K562 (cell line): ENCODE measurements around the gene SLC4A1. TPM values are rescaled to one million over a fixed set of nuclear protein-coding genes. Genes with fewer than 3 reads are reported as not detected.

Experiments used
- AFF4 ChIP-seq: sonication (generic); formaldehyde crosslinking; IDR thresholded peaks from 2 replicates; pipeline ENCODE4 v1.8.0; 2023; ENCODE audit warnings: mild to moderate bottlenecking, missing genetic modification reagents
- CEBPB ChIP-seq: fragments of 450-650 bp; IDR thresholded peaks from 2 replicates; pipeline ENCODE4 v1.6.1; 2016; ENCODE audit warnings: missing genetic modification characterization, missing compliant biosample characterization
- CHCHD3 ChIP-seq: fragments of 250-450 bp; sonication (Bioruptor Pico); IDR thresholded peaks from 2 replicates; pipeline ENCODE4 v2.1.2; 2022; ENCODE audit warnings: mild to moderate bottlenecking
- CXXC5 ChIP-seq: fragments of 250-450 bp; sonication (Bioruptor Pico); IDR thresholded peaks from 2 replicates; pipeline ENCODE4 v1.8.0; 2022; ENCODE audit warnings: inconsistent platforms, mild to moderate bottlenecking, moderate library complexity
- DIDO1 ChIP-seq: fragments of 450-650 bp; IDR thresholded peaks from 2 replicates; pipeline ENCODE4 v1.6.1; 2016; ENCODE audit warnings: low read depth, missing biosample characterization, missing genetic modification characterization
- MLX ChIP-seq, 2 experiments: fragments of 450-650 bp in 1 of 2; sonication (generic) in 1 of 2; formaldehyde crosslinking; conservative IDR thresholded peaks; 2 replicates each; pipeline versions ENCODE4 v1.4.0 to v1.8.1; 2020 to 2022; ENCODE audit warnings: mild to moderate bottlenecking in 1 of 2, missing genetic modification reagents in 1 of 2
- MXI1 ChIP-seq: IDR thresholded peaks from 2 replicates; pipeline ENCODE4 v1.6.1; 2011; ENCODE audit warnings: low read depth, mild to moderate bottlenecking, improper control_type of control experiment, low read length
- NR0B1 ChIP-seq: fragments of 450-650 bp; IDR thresholded peaks from one replicate; pipeline ENCODE4 v1.6.1; 2018; ENCODE audit warnings: mild to moderate bottlenecking, moderate library complexity; ENCODE audit not compliant: partially characterized antibody
- PML ChIP-seq: IDR thresholded peaks from 2 replicates; pipeline ENCODE4 v1.6.1; 2012; ENCODE audit warnings: low read length, inconsistent platforms
- PPARD ChIP-seq: fragments of 250-450 bp; sonication (Bioruptor Pico); IDR thresholded peaks from 2 replicates; pipeline ENCODE4 v1.8.0; 2022; ENCODE audit warnings: inconsistent platforms, mild to moderate bottlenecking, moderate library complexity
- SOX6 ChIP-seq: fragments of 450-650 bp; IDR thresholded peaks from 2 replicates; pipeline ENCODE4 v1.6.1; 2014; ENCODE audit warnings: mild to moderate bottlenecking
- SUPT5H ChIP-seq: fragments of 450-650 bp; IDR thresholded peaks from 2 replicates; pipeline ENCODE4 v1.6.1; 2016
- TARDBP ChIP-seq: fragments of 450-650 bp; IDR thresholded peaks from 2 replicates; pipeline ENCODE4 v1.6.1; 2016
- TBL1XR1 ChIP-seq, 2 experiments: IDR thresholded peaks; 2 replicates each; pipeline ENCODE4 v1.6.1; 2012; ENCODE audit warnings: improper control_type of control experiment in 2 of 2, low read length in 2 of 2, mild to moderate bottlenecking in 1 of 2
- ZBTB11 ChIP-seq, 3 experiments: fragments of 200-800 bp in 1 of 3; fragments of 250-450 bp in 1 of 3; fragments of 450-650 bp in 1 of 3; sonication (Bioruptor Pico) in 1 of 3; sonication (Bioruptor generic) in 1 of 3; formaldehyde crosslinking in 1 of 3; IDR thresholded peaks; 2 replicates each; pipeline versions ENCODE4 v1.6.1 to v1.8.0; 2016 to 2022; ENCODE audit warnings: mild to moderate bottlenecking in 2 of 3, missing genetic modification characterization in 2 of 3, missing compliant biosample characterization in 1 of 3, moderate library complexity in 1 of 3
- ZBTB26 ChIP-seq: fragments of 450-650 bp; formaldehyde crosslinking; IDR thresholded peaks from 2 replicates; pipeline ENCODE4 v1.4.0; 2022; ENCODE audit warnings: missing genetic modification characterization
- ZC3H11A ChIP-seq: IDR thresholded peaks from 2 replicates; pipeline ENCODE4 v1.6.1; 2012; ENCODE audit warnings: low read depth, low read length, improper control_type of control experiment
- ZNF274 ChIP-seq: IDR thresholded peaks from 2 replicates; pipeline ENCODE4 v1.6.1; 2011; ENCODE audit warnings: low read depth, mild to moderate bottlenecking, low read length, moderate library complexity, borderline replicate concordance
- ZNF75A ChIP-seq: fragments of 450-650 bp; formaldehyde crosslinking; IDR thresholded peaks from 2 replicates; pipeline ENCODE4 v1.4.0; 2020; ENCODE audit warnings: mild to moderate bottlenecking
- polyA plus RNA-seq, 8 experiments: library from polyadenylated mRNA; depleted of rRNA in 4 of 8; stranded (reverse) in 5 of 8; unstranded in 3 of 8; fragments of >200 nt; fragmentation: Nextera tagmentation in 2 of 8; fragmentation: Illumina TruSeq in 1 of 8; extraction: Ambion mirVana in 2 of 8; extraction: Trizol in 1 of 8; gene quantifications; 2 replicates each; pipeline versions ENCODE4 v1.2.1 to v1.2.3, GENCODE V29; 2011 to 2014; ENCODE audit warnings: inconsistent platforms in 1 of 8, missing spikeins in 1 of 8
- total RNA-seq, 7 experiments: library from RNA; depleted of rRNA in 6 of 7; stranded (reverse); fragments of >200 nt in 6 of 7; fragmentation: Illumina TruSeq in 2 of 7; extraction: Trizol in 2 of 7; gene quantifications; 2 replicates each; pipeline versions ENCODE4 v1.2.1 to v1.2.3, GENCODE V29; 2011 to 2021; ENCODE audit warnings: low replicate concordance in 1 of 7

The SLC4A1 gene
- total and polyA plus RNA-seq, 9 of the 15 experiments (the other 6 are each of a cell fraction or from before 2014, with no cell fraction given), result 0.14 to 1.00 (median 0.53) TPM

GRCh38 chr17:44219108-44219615 lies 48.8 kb downstream of the SLC4A1 start (continued):
- TF ChIP-seq ZBTB11 (CRISPR knock-in tag; IDR thresholded peaks at IDR 0.05) (no peak), NR0B1 (no peak), CXXC5 (CRISPR knock-in tag) (peak; percentile 72), SOX6 (no peak), ZNF274 (no peak), PPARD (no peak), MLX (CRISPR knock-in tag; conservative IDR thresholded peaks at IDR 0.05) (no peak), CHCHD3 (no peak), MXI1 (no peak), TARDBP (no peak), ZBTB26 (CRISPR knock-in tag) (no peak), DIDO1 (tag) (no peak), ZNF75A (CRISPR knock-in tag) (no peak), CEBPB (tag) (no peak), AFF4 (CRISPR knock-in tag) (no peak), SUPT5H (no peak), PML (no peak), TBL1XR1 (IDR thresholded peaks at IDR 0.05; ENCODE audit: low read length in 2 of 2) (no peak), ZC3H11A (no peak)
